Measurements from ENCODE around the gene TTC21B.

DNA sequence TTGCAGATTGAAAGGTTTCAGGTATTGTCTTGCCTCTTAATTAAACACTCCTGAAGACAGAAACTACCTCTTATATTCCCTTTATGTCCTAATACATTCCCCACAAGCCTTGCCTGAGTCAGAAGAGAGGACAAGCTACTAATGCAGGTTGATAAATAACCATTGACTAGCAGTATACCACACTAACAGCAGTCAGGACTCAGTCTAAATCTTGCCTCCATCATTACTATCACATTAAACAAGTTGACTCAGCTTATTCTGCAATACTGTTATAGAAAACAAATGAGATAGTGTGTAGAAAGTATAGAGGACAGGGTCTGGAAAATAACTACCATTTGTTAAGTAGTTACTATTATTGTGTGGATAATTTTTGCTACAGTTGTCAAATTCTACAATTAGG lies 63.8 kb downstream of the TTC21B start:
- TF ChIP-seq, protein P1, sequence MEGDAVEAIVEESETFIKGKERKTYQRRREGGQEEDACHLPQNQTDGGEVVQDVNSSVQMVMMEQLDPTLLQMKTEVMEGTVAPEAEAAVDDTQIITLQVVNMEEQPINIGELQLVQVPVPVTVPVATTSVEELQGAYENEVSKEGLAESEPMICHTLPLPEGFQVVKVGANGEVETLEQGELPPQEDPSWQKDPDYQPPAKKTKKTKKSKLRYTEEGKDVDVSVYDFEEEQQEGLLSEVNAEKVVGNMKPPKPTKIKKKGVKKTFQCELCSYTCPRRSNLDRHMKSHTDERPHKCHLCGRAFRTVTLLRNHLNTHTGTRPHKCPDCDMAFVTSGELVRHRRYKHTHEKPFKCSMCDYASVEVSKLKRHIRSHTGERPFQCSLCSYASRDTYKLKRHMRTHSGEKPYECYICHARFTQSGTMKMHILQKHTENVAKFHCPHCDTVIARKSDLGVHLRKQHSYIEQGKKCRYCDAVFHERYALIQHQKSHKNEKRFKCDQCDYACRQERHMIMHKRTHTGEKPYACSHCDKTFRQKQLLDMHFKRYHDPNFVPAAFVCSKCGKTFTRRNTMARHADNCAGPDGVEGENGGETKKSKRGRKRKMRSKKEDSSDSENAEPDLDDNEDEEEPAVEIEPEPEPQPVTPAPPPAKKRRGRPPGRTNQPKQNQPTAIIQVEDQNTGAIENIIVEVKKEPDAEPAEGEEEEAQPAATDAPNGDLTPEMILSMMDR (conservative IDR thresholded peaks at IDR 0.05; ENCODE audit: low read length): no peak
- TF ChIP-seq EZH2phosphoT487 (IDR thresholded peaks at IDR 0.05; ENCODE audit: borderline replicate concordance, low read depth, low read length): no peak

Data from OCI-LY7 (cell line).